Colonic mucosa (tissue), 4 donors: ENCODE measurements around the gene TENM3. TPM values are rescaled to one million over a fixed set of nuclear protein-coding genes. Genes with fewer than 3 reads are reported as not detected.

Experiments used
- DNase-seq: peaks from one replicate; pipeline ENCODE4 v3.0.0-alpha.2; 2020
- H3K27ac ChIP-seq: fragments of 200-600 bp; one replicate; pipeline ENCODE4 v1.8.0; 2021
- H3K27me3 ChIP-seq: fragments of 200-600 bp; one replicate; pipeline ENCODE4 v1.8.0; 2021
- H3K36me3 ChIP-seq: fragments of 200-600 bp; one replicate; pipeline ENCODE4 v1.8.0; 2021
- H3K4me1 ChIP-seq: fragments of 200-600 bp; one replicate; pipeline ENCODE4 v1.8.0; 2021; ENCODE audit warnings: mild to moderate bottlenecking
- H3K4me3 ChIP-seq: fragments of 200-600 bp; one replicate; pipeline ENCODE4 v1.8.0; 2021
- H3K9ac ChIP-seq, 2 donors: one replicate each; pipeline ENCODE4 v1.7.0; 2013; ENCODE audit warnings: control low read depth in 2 of 2, low read depth in 2 of 2, low read length in 2 of 2
- H3K9me3 ChIP-seq: fragments of 200-600 bp; one replicate; pipeline ENCODE4 v1.8.0; 2021
- CTCF ChIP-seq: fragments of 200-600 bp; IDR thresholded peaks from one replicate; pipeline ENCODE4 v1.8.0; 2022; ENCODE audit warnings: antibody characterized with exemption, mild to moderate bottlenecking
- intact Hi-C: fragments of 100-400 bp; cut with DNase I; formaldehyde crosslinking; loops from one replicate; pipeline ENCODE4 v1.14.1; 2022
- total RNA-seq, 2 donors: library from RNA; stranded (reverse); fragmentation: NEBNext Ultra II Directional in 1 of 2; extraction: Animal tissue kit (Norgen Biotek cat#: 25700) in 1 of 2; gene quantifications; one replicate each; pipeline ENCODE4 v1.2.1, GENCODE V29; 2021
- donor health status: healthy.
- donor health status: DM: no; HTN: no; CAD: no.
- donor health status: DM: no; HTN: no; CAD: no.

TENM3 gene
- total RNA-seq, 2 donors from 2014 or later, result 0.32 to 1.6 TPM

- no peaks in the 10 kb centered on the region for H3K27me3 ChIP-seq
- H3K9ac ChIP-seq, result no peak overlapping the region
- TF ChIP-seq CTCF, result no peak
- no peak for DNase-seq
- no peaks in the 10 kb centered on the region for H3K9me3 ChIP-seq
- H3K4me3 ChIP-seq, result no peak overlapping the region
- H3K27ac ChIP-seq, result no peak overlapping the region
- H3K4me1 ChIP-seq, result no peaks in the 10 kb centered on the region
- no peaks in the 10 kb centered on the region for H3K36me3 ChIP-seq
- intact Hi-C loops, result no loop called here
Measured at GRCh38 chr4:182470215-182470614, 227.0 kb downstream of the TENM3 start.

DNA sequence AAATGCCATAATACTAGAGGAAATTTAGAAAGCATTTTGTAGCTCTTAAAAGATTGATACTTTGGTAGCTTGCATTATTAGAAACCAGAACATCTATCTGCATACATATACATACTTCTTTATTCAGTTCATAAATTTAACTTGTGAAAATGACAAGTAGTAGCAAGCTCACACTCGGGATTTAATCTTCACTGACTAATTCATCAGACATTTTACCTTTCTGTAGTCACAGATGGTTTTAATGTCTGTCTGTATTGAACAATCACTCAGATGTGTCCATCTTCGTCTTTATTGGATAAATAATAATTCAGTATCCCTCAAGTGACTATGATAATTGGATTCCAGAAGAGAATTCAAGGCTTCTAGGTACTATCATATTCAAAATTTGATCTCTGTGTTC is 232.3 kb downstream of the TENM3 start:
- H3K9ac ChIP-seq, result no peak overlapping the region
- H3K27me3 ChIP-seq, result no peaks in the 10 kb centered on the region
- H3K36me3 ChIP-seq, result no peaks in the 10 kb centered on the region
- H3K9me3 ChIP-seq, result no peaks in the 10 kb centered on the region
- TF ChIP-seq CTCF, result no peak
- intact Hi-C loops, result loop anchor here (5.0 kb wide), 1 partner anchor 332 kb away; no protein-coding TSS in a partner anchor
- no peak overlapping the region for H3K27ac ChIP-seq
- H3K4me3 ChIP-seq, result no peak overlapping the region
- DNase-seq, result no peak
- no peaks in the 10 kb centered on the region for H3K4me1 ChIP-seq

DNA sequence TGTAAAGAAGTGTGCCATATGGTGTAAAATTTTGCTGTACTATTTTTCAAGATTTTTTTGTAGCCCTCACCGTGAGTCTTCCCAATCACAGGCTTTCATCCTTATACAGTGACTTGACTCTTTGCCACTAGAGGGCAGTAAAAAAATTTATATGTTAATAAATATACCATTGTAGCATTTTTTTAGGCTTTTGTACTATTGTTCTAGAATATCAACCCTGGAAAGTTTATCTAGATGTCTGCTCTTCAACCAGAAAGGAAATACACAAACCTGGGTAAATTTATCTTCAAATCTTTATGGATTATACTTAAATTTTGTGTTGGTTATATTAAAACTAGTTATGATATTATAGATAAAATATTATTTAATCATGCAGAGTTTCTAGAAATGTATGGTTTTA is 235.3 kb downstream of the TENM3 start:
- Histone ChIP-seq H3K27ac (no peak overlapping the region), H3K9me3 (no peaks in the 10 kb centered on the region), H3K4me1 (no peaks in the 10 kb centered on the region), H3K27me3 (no peaks in the 10 kb centered on the region), H3K9ac (no peak overlapping the region), H3K36me3 (no peaks in the 10 kb centered on the region), H3K4me3 (no peak overlapping the region)
- TF ChIP-seq CTCF, result peak; percentile 53
- no peak for DNase-seq
- intact Hi-C loops, result loop anchor here (5.0 kb wide), 1 partner anchor 329 kb away; no protein-coding TSS in a partner anchor

GRCh38 chr4:182483685-182484084 is 240.5 kb downstream of the TENM3 start:
- H3K27ac ChIP-seq, result no peak overlapping the region
- no peak for TF ChIP-seq CTCF
- H3K9me3 ChIP-seq, result no peaks in the 10 kb centered on the region
- H3K36me3 ChIP-seq, result no peaks in the 10 kb centered on the region
- no peak overlapping the region for H3K4me3 ChIP-seq
- DNase-seq, result no peak
- H3K27me3 ChIP-seq, result no peaks in the 10 kb centered on the region
- no peaks in the 10 kb centered on the region for H3K4me1 ChIP-seq
- intact Hi-C loops, result loop anchor here (10.0 kb wide), 2 partner anchors 441 to 781 kb away; no protein-coding TSS in a partner anchor
- no peak overlapping the region for H3K9ac ChIP-seq

DNA sequence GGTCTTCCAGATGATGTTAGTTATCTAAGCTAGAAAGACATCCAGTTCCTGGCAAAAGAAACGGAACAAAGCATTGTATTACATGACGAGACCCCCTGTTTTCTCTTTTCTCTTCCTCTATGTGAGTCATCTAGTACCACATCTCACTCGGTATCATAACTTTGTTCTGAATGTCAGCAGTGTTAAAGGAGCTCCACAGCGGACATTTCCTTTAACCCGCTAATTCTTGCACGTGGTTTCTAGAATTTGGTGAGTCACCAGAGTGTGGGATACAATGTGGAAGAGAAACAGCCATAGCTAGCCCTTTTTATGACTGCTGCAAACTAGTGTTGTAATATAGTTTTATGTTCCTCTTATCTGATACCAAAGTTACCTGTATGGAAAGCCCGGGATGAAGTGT is 243.7 kb downstream of the TENM3 start:
- no peak overlapping the region for H3K9ac ChIP-seq
- H3K4me3 ChIP-seq, result no peak overlapping the region
- no peak for TF ChIP-seq CTCF
- no peak for DNase-seq
- intact Hi-C loops, result loop anchor here (10.0 kb wide), 2 partner anchors 438 to 778 kb away; no protein-coding TSS in a partner anchor
- no peak overlapping the region for H3K27ac ChIP-seq
- no peaks in the 10 kb centered on the region for H3K9me3 ChIP-seq
- H3K4me1 ChIP-seq, result no peaks in the 10 kb centered on the region
- H3K27me3 ChIP-seq, result no peaks in the 10 kb centered on the region
- no peaks in the 10 kb centered on the region for H3K36me3 ChIP-seq
